Stimulated activated CD8-positive, alpha-beta memory T cell treated with anti-CD3 and anti-CD28 coated beads, Interleukin-12 subunit alpha, Interleukin-12 subunit beta, amount 100 ng/mL, for 24 hours (primary cell): Measurements from ENCODE around the gene DYNLRB1.

Source experiments
- DNase-seq: peaks from one replicate; pipeline ENCODE4 v3.0.0-alpha.2; 2020; ENCODE audit errors: extremely low read depth

DYNLRB1 gene

DNA sequence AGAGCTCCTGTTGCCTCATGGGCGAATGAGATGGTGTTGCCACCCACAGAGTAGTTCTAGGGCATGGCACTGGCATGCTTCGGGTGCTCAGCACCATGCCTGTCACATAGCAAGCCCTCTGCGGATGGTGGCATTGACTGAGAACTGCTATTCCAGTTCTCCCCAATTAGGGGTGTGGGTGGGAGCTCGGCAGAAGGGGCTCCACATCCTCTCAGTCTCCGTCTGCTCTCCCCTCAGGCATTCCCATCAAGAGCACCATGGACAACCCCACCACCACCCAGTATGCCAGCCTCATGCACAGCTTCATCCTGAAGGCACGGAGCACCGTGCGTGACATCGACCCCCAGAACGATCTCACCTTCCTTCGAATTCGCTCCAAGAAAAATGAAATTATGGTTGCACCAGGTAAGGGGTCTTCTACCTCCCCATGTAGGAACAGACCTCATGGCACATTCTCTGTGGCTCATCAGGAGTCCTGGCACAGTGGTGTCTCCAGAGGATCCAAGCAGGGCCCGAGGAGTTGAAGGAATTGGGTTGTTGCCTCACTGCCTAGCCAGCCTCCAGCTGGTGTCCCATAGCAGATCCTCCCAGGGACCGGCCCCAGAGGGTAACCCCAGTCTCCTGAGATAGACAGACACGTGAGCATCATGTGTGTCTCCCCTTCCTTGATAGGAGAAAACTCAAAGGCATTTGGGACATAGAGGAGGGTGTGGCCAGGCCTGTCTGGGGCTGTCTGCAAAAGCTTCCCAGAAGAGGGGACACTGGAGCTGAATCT is 18.4 kb downstream of the DYNLRB1 start:
- DNase-seq = no peak

DNA sequence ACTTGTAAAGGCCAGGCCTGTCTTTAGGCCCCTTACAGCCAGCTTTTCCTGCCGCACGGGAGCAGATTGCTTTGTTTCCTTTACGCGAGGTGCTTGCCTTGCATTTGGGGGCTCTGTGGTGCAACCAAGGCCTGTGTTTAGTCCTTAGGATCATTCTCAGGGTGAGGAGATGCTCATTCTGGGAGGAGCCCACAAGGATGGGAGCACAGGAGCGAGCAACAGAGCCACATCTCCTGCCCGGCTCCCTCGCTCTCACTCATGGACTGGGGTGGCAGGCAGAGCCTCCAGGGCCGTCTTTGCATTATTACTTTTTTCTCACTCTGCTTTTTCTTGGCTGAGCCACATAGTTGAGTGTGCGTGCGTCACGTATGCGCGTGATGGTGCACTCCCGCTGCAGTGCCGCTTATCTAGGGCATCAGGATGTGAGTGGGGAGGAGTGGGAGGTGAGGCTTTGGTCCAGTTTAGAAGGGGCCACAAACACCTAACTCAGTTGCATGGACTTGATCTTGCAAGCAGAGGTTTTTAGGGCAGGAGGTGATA is 19.1 kb downstream of the DYNLRB1 start:
- DNase-seq = no peak

DNA sequence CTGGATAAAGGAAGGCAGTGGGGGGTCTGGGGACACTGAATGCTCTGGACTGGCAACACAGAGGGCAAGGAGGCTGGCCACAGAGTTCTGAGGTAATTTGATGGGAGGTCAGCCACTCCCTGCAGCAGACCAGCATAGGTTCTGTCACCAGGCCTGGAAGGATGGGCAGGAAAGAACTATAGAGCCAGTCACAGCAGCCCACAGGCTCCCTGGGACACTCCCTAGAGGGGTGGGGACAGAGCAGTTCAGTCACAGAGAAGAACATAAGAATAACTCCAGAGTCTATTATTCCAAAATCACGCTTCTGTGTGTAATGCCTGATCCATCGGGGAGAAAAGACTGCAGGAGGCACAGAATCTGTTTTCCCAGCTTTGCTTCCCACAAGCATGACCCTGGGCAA is 19.6 kb downstream of the DYNLRB1 start:
- no peak for DNase-seq

DNA sequence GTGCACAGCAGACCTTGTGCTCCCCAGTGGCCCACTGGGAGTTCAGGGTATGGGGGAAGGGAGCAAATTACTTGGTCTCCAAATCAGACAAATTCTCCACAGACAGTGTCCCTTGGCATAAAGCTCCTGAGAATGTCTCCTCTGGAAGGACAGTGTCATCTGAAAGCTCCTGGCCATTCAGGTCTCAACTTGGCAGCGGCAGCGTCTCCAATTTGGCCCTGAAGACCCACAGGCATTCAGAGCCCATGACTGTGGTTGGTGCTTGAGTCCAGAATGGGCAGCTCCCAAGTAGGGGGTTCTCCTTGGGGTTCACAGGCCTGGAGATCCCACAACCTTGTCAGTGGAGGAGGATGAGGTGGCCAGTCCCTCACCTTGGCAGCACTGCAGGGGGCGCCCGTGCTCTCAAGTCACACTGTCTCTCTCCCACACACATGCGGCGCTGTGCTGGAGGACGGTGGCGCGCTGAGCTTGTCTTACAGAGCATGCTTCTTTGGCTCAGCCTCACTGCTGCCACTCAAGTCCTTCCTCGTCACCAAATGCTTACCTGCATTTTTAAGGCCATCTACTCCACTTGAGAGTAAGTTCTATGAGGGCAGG is 20.7 kb downstream of the DYNLRB1 start:
- DNase-seq = no peak

DNA sequence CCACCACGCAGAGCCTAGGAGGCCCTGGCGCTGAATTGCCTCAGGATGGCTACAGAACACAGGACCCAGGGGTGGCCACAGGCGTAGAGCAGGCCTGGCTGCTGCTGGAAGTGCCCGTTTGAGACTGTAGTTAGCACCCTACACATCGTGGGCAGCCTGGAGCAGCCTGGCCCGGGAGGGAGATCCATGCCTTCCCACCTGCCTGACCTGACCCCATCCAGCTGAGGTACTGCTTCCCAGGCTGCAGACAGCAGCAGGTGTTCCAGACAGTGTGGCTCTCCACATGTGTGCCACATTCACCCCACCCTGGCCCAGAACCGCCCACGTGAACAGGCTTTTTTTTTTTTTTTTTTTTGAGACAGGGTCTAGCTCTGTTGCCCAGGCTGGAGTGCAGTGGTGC is 21.4 kb downstream of the DYNLRB1 start:
- no peak for DNase-seq

DNA sequence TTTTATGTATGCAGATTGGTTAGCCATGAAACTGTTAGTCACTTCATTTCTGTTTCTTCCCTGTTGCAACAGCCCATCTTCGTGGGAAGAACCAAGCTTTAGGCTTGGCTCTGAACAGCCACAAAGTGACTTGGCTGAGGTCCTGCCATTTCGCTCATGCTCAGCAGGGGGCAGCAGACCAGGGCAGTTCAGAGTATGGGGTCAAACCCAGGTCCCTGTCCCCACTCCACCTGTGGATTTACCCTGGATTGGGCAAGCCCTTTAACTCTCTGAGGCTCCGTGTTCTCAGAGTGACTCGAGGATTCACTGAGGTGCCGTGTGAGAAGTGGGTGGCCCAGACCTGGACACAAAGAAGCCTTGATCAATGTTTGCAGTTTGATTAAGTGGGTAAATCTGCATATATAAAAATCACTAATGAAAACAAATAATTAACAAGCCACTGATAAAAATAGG is 22.5 kb downstream of the DYNLRB1 start:
- DNase-seq = no peak

DNA sequence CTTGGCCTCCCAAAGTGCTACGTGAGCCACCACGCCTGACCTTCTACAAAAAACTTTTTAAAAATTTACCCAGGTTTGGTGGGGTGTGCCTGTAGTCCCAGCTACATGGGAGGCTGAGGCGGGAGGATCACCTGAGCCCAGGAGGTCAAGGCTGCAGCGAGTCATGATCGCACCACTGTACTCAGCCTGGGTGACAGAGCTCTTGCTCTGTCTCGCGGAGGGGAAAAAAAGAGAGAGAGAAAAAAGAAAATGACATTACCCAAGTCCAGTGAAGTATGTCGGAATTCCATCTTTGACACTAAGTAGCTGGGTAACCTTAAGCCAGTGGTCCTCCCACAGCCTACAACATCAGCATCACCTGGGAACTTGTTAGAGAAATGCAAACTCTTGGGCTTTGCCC is 23.5 kb downstream of the DYNLRB1 start:
- no peak for DNase-seq

DNA sequence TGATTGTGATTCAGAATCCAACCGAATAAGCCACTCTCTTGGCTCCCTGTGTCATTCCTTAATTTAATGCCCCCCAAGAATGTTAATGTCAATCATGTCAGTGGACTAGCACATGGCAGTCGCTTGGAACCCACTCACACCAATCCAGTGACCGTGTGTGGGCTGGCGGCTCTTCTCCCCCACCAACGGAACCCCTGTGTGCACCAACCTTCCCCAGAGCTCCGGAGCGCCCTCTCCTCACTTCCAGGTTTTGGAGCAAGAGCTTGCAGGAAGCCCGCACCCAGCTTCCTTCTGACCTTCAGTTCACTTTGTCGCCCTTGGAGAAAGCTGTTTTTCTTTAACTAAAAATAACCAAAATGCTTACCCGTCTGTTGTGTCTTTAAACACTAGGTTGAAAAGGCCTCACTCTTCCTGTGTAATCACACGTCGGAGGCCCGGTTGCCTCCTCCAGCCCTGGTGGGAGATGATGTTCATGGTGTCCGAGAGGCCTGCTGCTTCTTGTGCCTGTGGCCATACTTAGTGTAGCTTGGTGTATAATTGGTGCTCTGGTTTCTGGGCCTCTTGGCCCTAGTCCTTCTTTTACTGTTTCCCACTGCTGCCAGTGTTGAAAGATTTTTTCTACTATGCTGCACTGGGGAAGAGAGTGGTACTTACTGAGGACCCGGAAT is 24.5 kb downstream of the DYNLRB1 start:
- DNase-seq = no peak

DNA sequence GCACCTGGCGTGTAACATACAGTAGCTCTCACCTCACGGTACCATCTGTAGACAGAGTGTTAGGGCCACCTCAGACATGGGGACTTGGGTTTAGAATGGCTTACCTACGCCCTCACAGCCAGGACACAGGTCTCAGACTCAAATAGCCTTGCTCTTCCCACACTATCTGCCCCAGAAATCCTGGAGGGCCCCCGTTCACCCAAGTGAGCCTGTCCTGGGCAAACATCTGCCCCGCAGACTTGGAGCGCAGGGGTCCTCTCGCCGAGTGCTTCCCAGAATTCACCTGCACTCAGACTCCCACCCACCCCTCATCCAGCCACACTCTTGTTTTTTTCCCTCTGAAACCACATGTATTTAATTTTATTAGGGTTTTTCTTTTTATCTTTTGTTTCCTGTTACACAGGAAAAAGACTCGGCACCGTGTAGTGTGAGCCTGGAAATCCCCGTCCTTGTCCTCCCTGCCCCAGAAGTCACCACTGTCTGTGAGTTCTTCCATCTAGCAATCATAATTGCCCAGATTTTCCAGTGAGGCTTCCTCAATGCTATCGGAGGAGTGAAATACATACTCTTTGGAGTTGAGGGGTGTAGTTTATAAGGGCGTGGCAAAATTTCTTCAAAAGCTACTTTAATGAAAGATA is 25.2 kb downstream of the DYNLRB1 start:
- no peak for DNase-seq

DNA sequence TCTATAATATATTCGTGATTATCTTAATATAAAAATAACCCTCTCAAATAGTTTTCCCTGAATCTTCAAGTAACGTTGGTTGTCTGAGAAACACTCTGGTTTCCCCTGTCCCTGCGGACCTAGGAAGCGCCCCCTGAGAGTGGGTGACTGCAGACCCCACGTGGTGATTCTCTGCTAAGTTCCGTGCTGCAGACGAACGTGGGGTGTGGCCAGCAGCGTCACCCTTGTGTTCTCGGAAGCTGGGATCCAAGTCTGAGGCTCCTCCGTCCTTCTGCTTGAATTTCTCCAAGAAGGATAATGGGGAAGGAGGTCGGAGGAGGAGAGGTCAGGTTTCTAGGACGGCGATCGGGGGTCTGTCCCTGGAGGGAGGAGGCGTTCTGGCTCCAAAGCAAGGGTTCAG is 25.7 kb downstream of the DYNLRB1 start:
- DNase-seq = no peak

DNA sequence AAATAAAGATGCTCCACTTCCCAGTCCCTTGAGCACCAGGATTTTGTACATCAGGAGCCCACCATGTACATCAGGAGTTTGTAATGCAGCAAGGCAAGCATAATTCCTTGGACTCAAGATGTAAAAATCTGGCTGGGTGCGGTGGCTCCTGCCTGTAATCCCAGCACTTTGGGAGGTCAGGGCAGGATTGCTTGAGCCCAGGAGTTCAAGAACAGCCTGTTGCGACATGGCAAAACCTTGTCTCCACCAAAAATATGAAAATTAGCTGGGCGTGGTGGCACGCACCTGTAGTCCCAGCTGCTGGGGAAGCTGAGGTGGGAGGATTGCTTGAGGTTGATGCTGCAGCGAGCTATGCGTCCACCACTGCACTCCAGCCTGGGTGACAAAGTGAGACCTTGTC is 26.2 kb downstream of the DYNLRB1 start:
- no peak for DNase-seq

DNA sequence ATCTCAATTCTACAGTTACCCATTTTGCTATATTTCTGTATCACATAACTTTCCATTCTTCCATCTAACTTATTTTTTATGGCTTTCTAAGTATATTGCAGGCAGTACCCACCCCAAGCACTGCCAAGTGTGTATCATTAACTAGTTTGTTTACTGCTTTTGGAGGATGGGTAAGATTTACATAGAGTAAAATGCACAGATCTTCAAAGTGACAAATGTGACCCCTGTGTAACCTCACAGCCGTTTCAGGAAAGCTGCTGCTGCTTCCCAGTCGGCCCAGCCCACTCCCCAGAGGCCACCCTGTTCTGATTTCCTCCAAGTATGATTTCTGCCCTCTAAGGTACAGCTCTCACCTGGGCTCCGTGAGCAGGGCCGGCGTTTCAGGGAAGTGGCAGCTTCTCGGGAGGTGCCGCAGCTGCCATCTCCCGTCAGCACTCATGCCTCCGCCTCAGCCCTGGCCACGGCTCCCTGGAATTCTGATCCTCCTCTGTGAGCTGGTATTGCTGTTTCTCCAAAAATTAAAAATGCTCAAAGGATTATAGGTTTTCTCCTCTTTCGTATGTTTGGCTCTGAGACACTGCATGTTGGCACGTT is 27.3 kb downstream of the DYNLRB1 start:
- no peak for DNase-seq

DNA sequence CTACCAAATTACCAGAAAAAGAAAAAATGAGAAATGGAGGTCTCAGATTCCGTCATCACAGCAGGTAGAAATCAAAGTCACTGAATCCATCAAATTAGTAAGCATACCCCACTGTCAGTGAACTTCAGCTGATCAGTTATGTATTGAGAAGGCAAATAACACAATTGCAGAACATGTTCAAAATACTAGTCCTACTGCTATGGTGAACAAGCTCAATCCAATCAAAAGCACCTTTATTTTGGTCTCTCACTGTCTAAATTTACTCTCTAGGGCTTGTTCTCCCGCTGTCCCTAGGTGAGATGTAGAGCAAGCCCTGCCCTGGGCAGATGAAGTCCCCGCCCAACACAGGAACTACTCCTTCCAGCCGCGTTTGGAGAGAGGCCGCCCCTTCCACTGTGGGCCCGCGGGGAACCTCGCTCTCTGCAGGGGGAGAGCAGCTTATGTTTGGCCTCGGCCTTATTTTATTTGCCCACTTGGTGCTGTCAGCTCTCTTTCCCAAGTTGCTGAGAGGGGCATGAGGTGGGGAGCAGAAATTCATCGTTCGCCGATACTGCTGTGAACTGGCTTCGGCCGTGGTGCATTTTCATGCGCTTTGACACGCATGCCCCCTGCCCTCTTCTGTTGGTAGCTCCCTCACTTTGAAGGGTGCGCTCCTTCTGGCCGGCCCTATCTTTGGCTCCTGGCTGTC is 28.0 kb downstream of the DYNLRB1 start:
- no peak for DNase-seq

DNA sequence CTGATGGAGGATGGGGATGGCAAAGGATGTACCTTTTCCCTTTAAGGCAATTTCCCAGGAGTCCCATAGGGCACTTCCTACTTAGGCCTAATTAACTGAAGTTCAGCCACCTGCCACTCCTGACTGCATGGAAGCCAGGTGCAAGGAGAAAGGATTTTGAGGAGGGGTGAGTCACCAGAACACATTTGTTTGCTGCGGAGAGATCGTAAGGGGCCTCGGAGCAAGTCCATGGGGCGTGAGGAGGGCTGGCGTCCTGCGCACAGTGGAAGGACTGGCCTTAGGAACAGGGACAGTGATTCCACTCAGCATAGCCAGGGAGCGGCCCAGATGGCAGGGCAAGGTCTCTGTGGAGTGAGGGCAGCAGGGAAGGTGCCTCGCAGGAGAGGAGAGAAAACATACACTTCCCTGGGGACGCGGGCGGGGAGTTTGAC is 30.5 kb downstream of the DYNLRB1 start:
- no peak for DNase-seq

DNA sequence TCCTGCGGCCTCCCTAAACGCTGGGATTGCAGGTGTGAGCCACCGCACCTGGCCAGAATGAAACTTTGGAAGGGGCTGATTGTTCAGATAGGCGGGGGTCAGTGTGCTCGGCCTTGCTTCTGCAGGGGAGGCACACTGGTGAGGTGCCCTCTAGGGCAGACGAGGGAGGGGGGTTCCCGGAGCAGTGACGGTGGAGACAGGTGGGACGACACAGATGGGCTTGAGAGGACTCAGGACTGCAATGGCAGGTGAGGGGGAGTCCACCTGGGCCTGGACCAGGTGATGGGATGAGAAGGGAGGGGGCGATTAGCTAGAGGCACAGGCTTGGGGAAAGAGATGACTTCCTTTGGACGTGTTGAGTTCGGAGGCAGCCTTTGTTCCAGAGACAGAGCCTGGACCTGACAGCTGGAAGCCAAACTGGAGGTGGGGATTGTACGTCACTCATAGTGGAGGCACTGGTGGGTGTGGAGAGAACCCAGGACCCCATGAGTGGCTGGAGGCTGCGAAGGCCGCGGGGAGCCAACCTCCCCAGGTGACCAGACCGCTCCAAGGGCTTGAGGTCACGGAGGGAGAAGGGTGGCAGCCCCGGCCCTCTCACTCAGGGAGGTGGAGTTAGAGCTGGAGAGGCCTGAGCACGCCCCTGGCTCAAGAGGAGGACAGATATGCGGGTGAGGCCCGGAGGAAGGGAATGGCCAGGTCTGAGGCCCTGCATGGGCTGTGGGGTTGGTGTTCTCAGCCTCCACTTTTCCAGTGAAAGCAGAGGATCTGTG is 31.8 kb downstream of the DYNLRB1 start:
- DNase-seq = no peak

DNA sequence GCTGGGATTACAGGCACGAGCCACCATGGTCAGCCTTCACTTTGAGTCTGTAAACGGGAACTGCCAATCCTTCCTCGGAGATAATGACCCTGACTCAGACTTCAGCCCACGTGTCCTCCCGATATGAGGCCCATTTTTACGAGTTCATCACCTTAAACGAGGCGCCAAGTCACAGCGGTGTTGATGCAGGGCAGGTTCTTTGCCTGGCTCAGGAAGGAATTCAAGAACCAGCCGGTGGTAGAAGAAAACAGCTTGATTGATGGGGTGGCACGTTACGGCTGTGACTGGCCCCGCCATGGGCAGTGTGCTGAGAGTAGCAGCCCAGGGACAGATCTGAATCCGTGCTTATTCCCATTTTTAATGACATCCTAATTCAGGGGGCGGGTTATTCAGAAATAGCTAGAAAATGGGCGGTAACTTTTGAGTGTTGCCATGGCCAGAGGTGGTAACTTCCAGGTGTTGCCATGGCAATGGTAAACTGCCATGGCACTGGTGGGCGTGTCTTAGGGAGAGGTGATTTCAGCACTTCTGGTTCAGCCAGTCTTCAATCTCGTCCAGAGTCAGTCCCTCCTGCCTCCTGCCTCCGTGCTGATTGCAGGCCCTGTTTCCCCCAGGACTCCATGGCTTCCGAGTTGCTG is 33.2 kb downstream of the DYNLRB1 start:
- DNase-seq = no peak

DNA sequence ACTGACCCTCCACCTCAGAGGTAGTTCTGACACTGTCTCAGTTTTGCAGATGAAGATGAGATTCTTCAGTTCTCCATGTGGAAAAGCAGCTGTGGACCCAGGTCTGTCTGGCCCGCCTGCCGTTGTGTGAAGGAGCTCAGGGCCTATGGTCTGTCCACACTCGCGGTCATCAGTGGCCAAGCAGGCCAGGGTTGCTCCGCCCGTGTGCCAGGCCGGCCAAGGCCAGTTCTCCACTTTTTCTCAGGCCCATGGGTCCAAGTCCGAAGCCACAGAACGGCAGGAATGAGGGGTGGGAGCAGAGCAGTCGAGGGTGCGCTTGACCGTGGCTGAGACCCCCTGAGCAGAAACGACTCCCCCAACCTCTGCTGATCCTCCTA is 33.7 kb downstream of the DYNLRB1 start:
- no peak for DNase-seq

DNA sequence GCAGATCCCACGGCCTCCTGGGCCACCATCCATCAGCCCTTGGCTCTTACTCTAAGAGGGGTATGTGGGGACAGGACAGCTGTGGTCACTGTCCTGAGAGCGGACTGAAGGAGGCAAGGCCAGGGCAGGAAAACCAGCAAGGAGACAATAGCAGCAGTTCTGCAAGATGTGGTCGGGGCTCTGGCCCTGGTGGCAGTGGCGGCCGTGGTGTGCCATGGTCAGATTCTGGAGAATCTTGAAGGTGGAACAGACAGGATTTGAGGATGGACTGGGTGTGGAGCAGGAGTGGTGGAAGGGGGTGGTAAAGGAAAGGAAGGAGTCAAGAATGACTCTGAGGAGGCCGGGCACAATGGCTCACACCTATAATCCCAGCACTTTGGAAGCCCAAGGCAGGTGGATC is 36.3 kb downstream of the DYNLRB1 start:
- no peak for DNase-seq

DNA sequence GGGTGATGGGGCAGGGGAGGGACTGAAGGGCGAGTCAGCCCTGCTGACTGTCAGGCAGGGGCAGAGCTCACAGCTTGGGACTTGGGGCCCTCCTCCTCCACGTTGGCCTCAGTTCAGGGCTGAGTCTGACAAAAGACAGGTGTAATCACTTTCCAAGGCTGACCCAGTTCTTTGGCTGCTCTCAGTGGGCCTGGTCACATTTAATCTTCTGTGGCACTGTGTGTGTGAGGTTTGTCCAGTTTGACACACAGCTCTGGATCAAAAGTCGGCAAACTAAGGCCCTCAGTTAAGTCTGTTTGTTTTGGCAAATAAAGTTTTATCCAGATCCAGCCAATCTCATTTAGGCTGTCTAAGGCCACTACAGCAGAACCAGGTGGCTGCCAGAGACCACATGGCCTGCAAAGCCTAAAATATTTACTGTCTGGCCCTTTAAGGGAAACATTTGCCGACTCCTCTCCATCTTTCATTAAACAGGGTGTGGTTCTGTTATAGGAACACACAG is 37.2 kb downstream of the DYNLRB1 start:
- DNase-seq = no peak

DNA sequence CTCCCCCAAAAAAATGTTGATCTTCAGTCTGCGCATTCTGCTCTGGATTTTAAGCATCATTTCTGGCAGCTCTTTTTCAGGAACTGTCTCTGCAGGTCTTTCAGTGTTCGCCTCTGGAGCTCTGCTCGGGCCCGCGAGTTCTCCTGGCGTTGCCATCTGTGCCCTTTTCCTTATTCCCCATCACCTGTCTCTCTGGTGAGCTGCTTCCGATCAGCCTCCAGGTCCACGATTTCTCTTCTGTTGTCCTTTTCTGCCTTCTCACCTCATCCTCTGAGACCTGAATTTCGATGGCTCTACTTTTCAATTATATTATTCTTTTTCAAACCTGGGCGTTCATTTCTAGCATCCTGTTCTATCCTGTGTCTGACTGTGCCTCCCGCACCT is 41.7 kb downstream of the DYNLRB1 start:
- DNase-seq = no peak
